Fibroblast of skin of abdomen (primary cell): ENCODE results near the gene MS4A2. TPM values are rescaled to one million over a fixed set of nuclear protein-coding genes. Genes with fewer than 3 reads are reported as not detected.
"Not testable (repeated sequence)": the region's sequence is repeated elsewhere in the genome, so short reads cannot be mapped to it uniquely, and the experiment has no call there.

ENCODE experiments used
- DNase-seq: peaks from one replicate; pipeline ENCODE4 v3.0.0-alpha.2; 2013
- polyA plus RNA-seq, 2 experiments: library from polyadenylated mRNA; unstranded; fragments of 120-200 nt; gene quantifications; one replicate each; pipeline ENCODE4 v1.2.1, GENCODE V29; 2013; ENCODE audit not compliant: insufficient read length in 2 of 2

MS4A2 gene
- not detected for polyA plus RNA-seq (2013, experiment 1 of 2; ENCODE audit: insufficient read length)
- not detected for polyA plus RNA-seq (2013, experiment 2 of 2; ENCODE audit: insufficient read length)

DNA sequence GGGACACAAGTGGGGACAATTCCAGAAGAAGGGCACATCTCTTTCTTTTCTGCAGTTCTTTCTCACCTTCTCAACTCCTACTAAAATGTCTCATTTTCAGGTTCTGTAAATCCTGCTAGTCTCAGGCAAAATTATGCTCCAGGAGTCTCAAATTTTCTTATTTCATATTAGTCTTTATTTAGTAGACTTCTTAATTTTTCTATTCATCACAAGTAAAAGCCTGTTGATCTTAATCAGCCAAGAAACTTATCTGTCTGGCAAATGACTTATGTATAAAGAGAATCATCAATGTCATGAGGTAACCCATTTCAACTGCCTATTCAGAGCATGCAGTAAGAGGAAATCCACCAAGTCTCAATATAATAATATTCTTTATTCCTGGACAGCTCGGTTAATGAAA lies at the start of gene MS4A2:
Gene MS4A2, plus strand, starts transcription at position 301 of the 400 bp plus-strand sequence. CDS start 102 bp downstream, outside the sequence.
- DNase-seq, result no peak

GRCh38 chr11:60040109-60040508 lies 48.4 kb upstream of the MS4A2 start, which contains the start of gene OOSP2:
TSS of gene OOSP2 (plus strand) at chr11:60040409. CDS start at chr11:60040460, 51 bp downstream.
- DNase-seq, result no peak

DNA sequence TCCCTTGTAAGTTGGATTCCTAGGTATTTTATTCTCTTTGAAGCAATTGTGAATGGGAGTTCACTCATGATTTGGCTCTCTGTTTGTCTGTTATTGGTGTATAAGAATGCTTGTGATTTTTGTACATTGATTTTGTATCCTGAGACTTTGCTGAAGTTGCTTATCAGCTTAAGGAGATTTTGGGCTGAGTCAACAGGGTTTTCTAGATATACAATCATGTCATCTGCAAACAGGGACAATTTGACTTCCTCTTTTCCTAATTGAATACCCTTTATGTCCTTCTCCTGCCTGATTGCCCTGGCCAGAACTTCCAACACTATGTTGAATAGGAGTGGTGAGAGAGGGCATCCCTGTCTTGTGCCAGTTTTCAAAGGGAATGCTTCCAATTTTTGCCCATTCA lies 38.0 kb upstream of the MS4A2 start:
- DNase-seq, result not testable (repeated sequence)

DNA sequence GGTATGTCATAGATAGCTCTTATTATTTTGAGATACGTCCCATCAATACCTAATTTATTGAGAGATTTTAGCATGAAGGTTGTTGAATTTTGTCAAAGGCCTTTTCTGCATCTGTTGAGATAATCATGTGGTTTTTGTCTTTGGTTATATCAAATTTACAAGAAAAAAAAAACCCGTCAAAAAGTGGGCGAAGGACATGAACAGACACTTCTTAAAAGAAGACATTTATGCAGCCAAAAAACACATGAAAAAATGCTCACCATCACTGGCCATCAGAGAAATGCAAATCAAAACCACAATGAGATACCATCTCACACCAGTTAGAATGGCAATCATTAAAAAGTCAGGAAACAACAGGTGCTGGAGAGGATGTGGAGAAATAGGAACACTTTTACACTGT lies 37.6 kb upstream of the MS4A2 start:
- DNase-seq, result not testable (repeated sequence)

DNA sequence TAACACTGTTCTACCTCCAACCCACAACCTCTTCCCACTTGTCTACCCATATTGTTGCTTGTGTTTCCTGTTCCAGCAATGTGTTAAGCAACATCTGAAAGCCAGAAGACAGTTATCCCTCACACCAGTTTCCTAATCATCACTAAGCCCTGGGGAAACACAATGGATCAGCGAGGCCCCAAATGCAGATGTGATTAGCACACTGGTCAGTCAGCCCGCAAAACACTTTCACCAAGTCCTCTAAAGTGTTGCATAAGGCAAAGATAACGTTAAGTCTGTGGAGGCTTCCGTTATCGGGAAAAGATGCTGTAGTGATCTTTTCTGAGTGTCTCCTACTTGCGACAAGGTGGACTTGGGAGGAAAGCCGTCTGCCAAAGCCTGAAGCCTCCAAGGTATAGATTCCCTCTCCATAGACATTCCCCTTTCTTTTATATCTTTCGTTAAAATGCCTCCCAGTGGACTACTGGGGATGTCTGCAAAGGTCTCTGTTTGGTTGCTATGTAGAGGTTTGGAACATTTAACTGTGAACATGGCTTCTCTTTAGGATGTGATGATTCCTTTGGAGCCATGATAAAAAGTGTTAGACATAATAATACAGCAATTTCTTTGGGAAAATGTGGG lies 32.0 kb upstream of the MS4A2 start, which contains the start of gene MS4A3:
Gene MS4A3, plus strand, starts transcription at position 317 of the 621 bp plus-strand sequence. CDS start 4,496 bp downstream, outside the sequence.
- no peak for DNase-seq

GRCh38 chr11:60059052-60059451 lies 29.4 kb upstream of the MS4A2 start:
- DNase-seq, result no peak

DNA sequence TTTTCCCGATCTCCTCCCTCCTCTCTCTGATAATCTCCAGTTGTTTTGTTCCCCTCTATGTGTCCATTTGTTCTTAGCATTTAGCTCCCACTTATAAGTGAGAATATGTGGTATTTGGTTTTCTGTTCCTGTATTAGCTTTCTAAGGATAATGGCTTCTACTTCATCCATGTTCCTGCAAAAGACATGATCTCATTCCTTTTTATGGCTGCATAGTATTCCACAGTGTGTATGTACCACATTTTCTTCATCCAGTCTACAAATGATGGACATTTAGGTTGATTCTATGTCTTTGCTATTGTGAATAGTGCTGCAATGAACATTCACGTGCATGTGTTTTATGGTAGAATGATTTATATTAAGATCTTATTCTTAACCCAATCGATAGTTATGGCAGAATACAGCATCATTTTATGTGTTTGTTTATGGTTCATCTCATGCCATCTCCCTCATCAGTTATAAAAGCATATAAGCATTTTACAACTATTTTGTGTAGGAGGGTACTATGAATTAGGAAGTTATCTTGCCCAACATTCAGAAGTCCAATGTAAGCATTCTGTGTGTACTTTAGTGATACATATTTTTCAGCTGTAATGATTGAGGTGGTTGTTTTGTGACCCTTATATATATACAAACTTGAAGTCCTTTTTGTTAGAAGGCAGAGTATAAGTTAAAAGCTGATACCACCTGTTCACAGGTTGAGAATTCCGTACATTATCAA lies 28.8 kb upstream of the MS4A2 start:
- no peak for DNase-seq

GRCh38 chr11:60064111-60064510 lies 24.4 kb upstream of the MS4A2 start:
- DNase-seq, result no peak

DNA sequence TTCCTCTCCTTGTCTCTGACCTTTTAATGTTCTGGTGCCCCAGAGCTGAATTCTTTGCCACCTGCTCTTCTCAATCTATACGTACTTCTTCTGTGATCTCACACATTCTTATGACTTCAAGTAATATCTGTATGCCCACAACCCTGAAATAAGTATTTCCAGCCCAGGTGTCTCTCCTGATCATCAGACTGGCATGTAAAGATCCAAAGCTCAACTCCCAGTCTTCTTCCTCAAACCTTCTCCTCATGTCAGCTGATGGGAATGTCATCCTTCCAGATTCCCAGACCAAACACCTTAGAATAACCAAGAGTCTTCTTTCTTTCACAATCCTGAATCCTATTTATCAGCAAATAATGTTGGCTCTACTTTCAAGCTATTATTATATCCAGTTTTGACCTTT lies 22.7 kb upstream of the MS4A2 start:
- DNase-seq, result no peak

GRCh38 chr11:60069450-60069849 lies 19.0 kb upstream of the MS4A2 start:
- DNase-seq, result no peak

- not testable (repeated sequence) for DNase-seq
Measured at GRCh38 chr11:60071644-60072043, 16.8 kb upstream of the MS4A2 start.

- no peak for DNase-seq
Measured at GRCh38 chr11:60077216-60077817, 11.1 kb upstream of the MS4A2 start.

DNA sequence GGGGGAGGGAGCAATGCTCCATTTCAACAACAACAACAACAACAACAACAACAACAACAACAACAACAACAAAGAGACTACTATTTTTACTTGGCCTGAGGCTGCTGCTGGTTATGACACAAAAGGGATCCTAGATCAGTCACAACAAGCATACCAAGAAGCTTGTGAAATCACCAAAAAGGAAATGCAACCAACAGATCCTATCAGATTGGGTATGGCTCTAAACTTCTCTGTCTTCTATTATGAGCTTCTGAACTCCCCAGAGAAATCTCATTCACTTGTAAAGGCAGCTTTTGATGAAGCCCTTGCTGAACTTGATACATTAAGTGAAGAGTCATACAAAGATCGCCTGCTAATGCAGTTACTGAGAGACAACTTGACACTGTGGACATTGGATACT lies 10.5 kb upstream of the MS4A2 start:
- no peak for DNase-seq

DNA sequence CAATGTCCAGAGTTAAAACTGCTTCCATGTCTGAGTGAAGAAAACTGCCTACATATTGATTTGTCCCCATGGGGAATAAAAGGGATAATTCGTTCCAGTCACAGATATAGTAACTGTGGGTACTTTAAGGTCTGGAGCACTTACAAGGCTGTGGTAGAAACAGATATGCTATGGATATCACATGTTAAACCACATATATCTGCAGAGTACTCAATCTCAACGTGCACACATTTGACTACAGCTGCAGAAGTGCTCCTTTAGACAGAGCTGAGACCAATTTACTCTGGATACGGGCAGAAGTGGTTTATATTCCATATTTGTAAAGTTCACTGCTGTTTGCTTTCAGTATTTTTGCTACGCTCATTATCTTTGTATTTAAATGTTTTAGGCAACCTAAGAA lies 9.7 kb upstream of the MS4A2 start:
- DNase-seq, result no peak

DNA sequence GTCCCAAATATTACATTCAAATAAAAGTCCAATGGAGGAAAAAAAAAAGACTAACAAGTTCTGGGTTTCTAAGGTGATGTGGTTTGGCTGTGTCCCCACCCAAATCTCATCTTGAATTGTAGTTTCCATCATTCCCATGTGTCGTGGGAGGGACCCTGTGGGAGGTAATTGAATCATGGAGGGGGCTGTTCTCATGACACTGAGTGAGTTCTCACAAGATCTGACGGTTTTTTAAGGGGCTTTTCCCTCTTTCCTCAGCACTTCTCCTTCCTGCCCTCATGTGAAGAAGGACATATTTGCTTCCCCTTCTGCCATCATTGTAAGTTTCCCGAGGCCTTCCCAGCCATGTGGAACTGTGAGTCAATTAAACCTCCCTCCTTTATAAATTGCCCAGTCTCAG lies 7.9 kb upstream of the MS4A2 start:
- DNase-seq, result no peak

- DNase-seq, result no peak
Measured at GRCh38 chr11:60084631-60085273, 3.7 kb upstream of the MS4A2 start.

DNA sequence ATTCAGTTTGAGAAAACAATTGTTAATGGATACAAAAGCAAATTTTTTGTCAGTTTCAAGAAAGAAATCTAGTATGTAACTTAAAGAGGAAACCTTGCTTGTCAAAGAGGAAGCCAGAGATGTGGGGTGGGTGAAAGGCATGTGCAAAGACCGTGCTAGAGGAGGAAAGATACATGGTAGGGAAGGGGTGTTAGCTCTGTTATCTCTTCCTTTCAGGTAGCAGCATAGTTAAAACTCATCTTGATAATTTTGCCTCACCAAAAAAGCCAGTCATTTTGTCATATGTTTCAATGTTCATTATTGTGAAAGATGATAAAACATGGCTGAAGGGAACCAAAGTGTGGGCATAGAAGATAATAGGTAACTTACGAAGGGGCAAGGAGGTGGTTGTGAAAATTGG lies 2.6 kb upstream of the MS4A2 start:
- DNase-seq, result no peak

DNA sequence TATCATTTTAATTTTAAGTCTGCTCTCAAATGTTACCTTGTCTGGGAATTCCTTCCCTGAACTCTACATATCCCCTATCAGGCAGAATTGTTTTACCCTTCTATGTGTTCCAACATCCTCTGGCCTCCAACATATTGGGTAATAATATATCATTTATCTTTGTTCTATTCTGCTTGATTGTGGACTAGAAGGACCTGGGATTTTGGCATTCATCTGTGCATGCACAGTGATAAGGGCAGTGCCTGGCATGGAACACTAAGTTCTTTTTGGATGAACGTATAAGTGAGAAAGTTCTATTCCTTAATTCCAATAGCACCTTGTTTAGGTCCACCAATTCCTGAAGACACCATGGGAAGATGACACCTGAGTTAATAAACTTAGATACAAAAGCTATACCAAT lies 1.2 kb upstream of the MS4A2 start:
- no peak for DNase-seq

- no peak for DNase-seq
Measured at GRCh38 chr11:60095477-60096120, 7.1 kb downstream of the MS4A2 start.

DNA sequence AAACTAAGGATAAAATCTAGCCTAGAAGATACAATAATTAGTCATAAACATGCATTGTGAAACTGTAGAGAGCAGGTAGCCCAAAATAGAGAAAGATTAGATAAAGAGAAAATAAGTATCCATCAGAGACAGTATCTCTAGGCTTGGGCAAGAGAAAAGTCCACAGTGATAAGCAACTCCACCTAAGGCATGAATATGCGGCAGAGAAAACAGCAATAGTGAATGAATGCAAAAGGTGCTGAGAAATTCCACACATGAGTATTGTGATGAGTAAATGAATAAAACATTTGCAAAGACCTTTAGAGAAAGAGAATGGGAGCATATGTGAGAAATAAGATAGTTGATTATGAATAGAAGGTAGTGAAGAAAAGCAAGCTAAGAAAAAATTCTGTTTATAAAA lies 8.7 kb downstream of the MS4A2 start:
- DNase-seq, result no peak

DNA sequence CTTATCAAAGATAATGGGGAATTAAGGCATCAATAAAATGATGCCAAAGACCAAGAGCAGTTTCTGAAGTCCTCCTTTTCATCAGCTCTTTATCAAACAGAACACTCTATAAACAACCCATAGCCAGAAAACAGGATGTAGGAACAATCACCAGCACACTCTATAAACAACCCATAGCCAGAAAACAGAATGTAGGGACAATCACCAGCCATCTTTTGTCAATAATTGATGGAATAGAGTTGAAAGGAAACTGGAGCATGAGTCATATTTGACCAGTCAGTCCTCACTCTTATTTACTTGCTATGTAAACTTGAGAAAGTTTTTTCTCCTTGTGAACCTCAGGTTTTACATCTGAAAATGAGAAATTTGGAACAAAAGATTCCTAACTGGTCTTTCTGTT lies 10.0 kb downstream of the MS4A2 start:
- DNase-seq, result no peak

GRCh38 chr11:60100516-60100915 lies 12.1 kb downstream of the MS4A2 start:
- no peak for DNase-seq

DNA sequence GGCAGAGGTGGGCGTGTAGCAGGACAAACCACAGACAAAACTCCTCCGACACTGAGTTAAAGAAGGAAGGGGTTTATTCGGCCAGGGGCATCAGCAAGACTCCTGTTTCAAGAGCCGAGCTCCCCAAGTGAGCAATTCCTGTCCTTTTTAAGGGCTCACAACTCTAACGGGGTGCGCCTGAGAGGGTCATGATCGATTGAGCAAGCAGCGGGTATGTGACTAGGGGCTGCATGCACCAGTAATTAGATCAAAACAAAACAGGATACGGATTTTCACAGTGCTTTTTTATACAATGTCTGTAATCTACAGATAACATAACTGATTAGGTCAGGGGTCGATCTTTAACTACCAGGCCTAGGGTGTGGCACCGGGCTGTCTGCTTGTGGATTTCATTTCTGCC lies 12.9 kb downstream of the MS4A2 start:
- not testable (repeated sequence) for DNase-seq
